PC-3 (cell line): Measurements from ENCODE around the gene AMH. TPM values are rescaled to one million over a fixed set of nuclear protein-coding genes. Genes with fewer than 3 reads are reported as not detected.

Source experiments
- ATAC-seq: fragments of 200-7000 bp; cut with Tn5 transposase; 2 replicates; pipeline ENCODE4 v1.9.1; 2020; ENCODE audit warnings: mild to moderate bottlenecking, moderate library complexity
- BruUV-seq: library from RNA; stranded (reverse); fragments of 400-500 nt; replicated peaks from 2 replicates; lab custom pipeline; 2021; lab: Mats Ljungman, UMichigan
- CTCF ChIA-PET: fragments of 300-600 bp; sonication (Branson Sonifier 250); formaldehyde crosslinking; loops from one replicate; lab custom pipeline; 2022; ENCODE audit warnings: antibody characterized with exemption; lab: Charles Lee
- POLR2A ChIA-PET: fragments of 300-600 bp; sonication (Branson Sonifier 250); formaldehyde crosslinking; loops from one replicate; lab custom pipeline; 2022; ENCODE audit warnings: antibody characterized with exemption; ENCODE audit not compliant: unreplicated experiment; lab: Charles Lee
- DNase-seq: peaks from one replicate; pipeline ENCODE4 v3.0.0-alpha.2; 2015
- H2AFZ ChIP-seq: fragments of 300-600 bp; sonication (generic); 2 replicates; pipeline ENCODE4 v1.6.0; 2016; ENCODE audit warnings: antibody characterized with exemption, low read length
- H3F3A ChIP-seq: fragments of 300-600 bp; sonication (generic); one replicate; pipeline ENCODE4 v1.6.0; 2017; ENCODE audit warnings: antibody characterized with exemption, low read length, control low read depth, mild to moderate bottlenecking; ENCODE audit not compliant: unreplicated experiment
- H3K27ac ChIP-seq: fragments of 300-600 bp; sonication (generic); 2 replicates; pipeline ENCODE4 v1.5.1; 2016; ENCODE audit warnings: mild to moderate bottlenecking, low read length
- H3K27me3 ChIP-seq: fragments of 300-600 bp; sonication (generic); 2 replicates; pipeline ENCODE4 v1.6.1; 2016; ENCODE audit warnings: low read length, mixed read lengths
- H3K36me3 ChIP-seq: fragments of 300-600 bp; sonication (generic); 2 replicates; pipeline ENCODE4 v1.6.1; 2016; ENCODE audit warnings: low read depth, mixed run types, low read length, mixed read lengths
- H3K4me1 ChIP-seq: fragments of 300-600 bp; sonication (generic); 2 replicates; pipeline ENCODE4 v1.5.1; 2016; ENCODE audit warnings: low read length; ENCODE audit not compliant: insufficient read depth
- H3K4me2 ChIP-seq: fragments of 300-600 bp; sonication (generic); 2 replicates; pipeline ENCODE4 v1.6.0; 2016; ENCODE audit warnings: low read length
- H3K4me3 ChIP-seq: fragments of 300-600 bp; sonication (generic); 2 replicates; pipeline ENCODE4 v1.5.1; 2016; ENCODE audit warnings: mild to moderate bottlenecking, low read length, mixed read lengths
- H3K79me2 ChIP-seq: fragments of 300-600 bp; sonication (generic); 2 replicates; pipeline ENCODE4 v1.6.1; 2017; ENCODE audit warnings: low read length, mixed read lengths
- H3K9ac ChIP-seq: fragments of 300-600 bp; sonication (generic); 2 replicates; pipeline ENCODE4 v1.6.0; 2016; ENCODE audit warnings: mild to moderate bottlenecking, low read length
- H3K9me2 ChIP-seq: fragments of 300-600 bp; sonication (generic); replicated peaks from 2 replicates; pipeline ENCODE4 v1.6.1; 2016; ENCODE audit warnings: mixed run types, low read length, mixed read lengths
- H3K9me3 ChIP-seq: fragments of 300-600 bp; sonication (generic); 2 replicates; pipeline ENCODE4 v1.6.1; 2016; ENCODE audit warnings: low read length, mixed read lengths
- H4K20me1 ChIP-seq: fragments of 300-600 bp; sonication (generic); 2 replicates; pipeline ENCODE4 v1.6.1; 2016; ENCODE audit warnings: low read length, mixed read lengths
- EZH2 ChIP-seq: fragments of 300-600 bp; sonication (generic); IDR thresholded peaks from one replicate; pipeline ENCODE4 v1.6.1; 2017; ENCODE audit warnings: antibody characterized with exemption, mild to moderate bottlenecking, low read length; ENCODE audit not compliant: unreplicated experiment
- EZH2phosphoT487 ChIP-seq: fragments of 300-600 bp; sonication (generic); IDR thresholded peaks from 2 replicates; pipeline ENCODE4 v1.6.1; 2018; ENCODE audit warnings: mild to moderate bottlenecking, antibody characterized with exemption, low read length, borderline replicate concordance
- intact Hi-C: fragments of 100-400 bp; cut with micrococcal nuclease; formaldehyde crosslinking; loops from 2 replicates; pipeline ENCODE4 v1.9.0; 2023
- total RNA-seq: library from RNA; depleted of rRNA; stranded (reverse); fragments of >200 nt; gene quantifications from 2 replicates; pipeline ENCODE4 v1.2.3, GENCODE V29; 2014
- TF ChIP-seq, protein P1 (sequence below): fragments of 300-600 bp; sonication (generic); conservative IDR thresholded peaks from 2 replicates; pipeline ENCODE4 v1.5.1; 2017; ENCODE audit warnings: antibody characterized with exemption, low read depth, mild to moderate bottlenecking, low read length

The AMH gene
- total RNA-seq, 1 experiment from 2014 or later, result 6.0 TPM

DNA sequence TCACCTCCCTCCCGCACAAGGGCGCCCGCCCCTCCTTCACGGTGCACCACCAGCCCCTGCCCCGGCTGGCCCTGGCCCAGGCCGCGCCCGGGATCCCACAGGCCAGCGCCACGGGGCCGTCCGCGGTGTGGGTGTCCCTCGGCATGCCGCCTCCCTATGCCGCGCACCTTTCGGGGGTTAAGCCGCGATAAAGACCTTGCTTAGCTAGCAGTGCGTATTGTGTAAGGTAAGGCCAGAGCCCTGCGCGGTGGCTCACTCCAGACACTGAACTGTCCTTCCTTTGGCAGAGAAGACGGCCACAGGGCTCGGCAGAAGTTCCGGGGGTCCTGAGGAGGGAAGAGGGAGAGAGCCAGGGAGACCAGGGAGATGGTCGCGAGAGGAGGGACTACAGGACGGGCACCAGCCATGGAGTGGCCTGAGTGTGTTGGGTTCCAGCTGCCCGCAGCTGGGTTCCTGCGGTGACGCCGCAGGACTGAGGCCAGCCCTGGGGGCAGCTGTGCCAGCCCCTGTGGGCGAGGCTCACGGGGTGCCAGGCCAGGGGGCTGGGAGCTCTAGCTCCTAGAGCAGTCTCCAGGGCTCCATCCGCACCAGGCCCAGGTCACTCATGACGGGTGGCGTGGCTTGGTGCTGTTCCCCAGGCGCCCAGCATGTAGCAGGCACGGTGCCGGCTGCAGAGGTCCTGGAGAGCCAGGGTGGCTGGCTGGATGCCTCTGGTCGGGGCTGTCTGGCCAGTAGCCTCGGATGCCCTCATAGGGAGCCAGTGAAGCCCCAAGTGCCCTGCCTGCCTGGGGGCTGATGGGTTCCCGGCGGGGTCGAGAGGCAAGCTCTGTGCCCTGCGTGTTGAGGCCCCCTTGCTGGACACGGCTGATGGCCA is 20.7 kb upstream of the AMH start:
- no peak for ATAC-seq
- Histone ChIP-seq H3K4me2 (no peak overlapping the region), H3K27ac (no peak overlapping the region), H4K20me1 (no peaks in the 10 kb centered on the region), H3F3A (no peaks in the 10 kb centered on the region), H3K4me1 (no peaks in the 10 kb centered on the region), H3K27me3 (no peaks in the 10 kb centered on the region), H2AFZ (no peak overlapping the region), H3K9ac (no peak overlapping the region), H3K9me3 (no peaks in the 10 kb centered on the region), H3K36me3 (peaks cover 2% of the 10 kb centered on the region; the same call in 1 of the 2 replicates), H3K9me2 (no peaks in the 10 kb centered on the region), H3K79me2 (peaks cover 5% of the 10 kb centered on the region; the same call in 1 of the 2 replicates), H3K4me3 (no peak overlapping the region)
- BruUV-seq, result no TSS peak
- intact Hi-C loops, result no loop called here
- DNase-seq, result no peak
- POLR2A ChIA-PET, result no interaction called here
- TF ChIP-seq, protein P1, sequence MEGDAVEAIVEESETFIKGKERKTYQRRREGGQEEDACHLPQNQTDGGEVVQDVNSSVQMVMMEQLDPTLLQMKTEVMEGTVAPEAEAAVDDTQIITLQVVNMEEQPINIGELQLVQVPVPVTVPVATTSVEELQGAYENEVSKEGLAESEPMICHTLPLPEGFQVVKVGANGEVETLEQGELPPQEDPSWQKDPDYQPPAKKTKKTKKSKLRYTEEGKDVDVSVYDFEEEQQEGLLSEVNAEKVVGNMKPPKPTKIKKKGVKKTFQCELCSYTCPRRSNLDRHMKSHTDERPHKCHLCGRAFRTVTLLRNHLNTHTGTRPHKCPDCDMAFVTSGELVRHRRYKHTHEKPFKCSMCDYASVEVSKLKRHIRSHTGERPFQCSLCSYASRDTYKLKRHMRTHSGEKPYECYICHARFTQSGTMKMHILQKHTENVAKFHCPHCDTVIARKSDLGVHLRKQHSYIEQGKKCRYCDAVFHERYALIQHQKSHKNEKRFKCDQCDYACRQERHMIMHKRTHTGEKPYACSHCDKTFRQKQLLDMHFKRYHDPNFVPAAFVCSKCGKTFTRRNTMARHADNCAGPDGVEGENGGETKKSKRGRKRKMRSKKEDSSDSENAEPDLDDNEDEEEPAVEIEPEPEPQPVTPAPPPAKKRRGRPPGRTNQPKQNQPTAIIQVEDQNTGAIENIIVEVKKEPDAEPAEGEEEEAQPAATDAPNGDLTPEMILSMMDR, result no peak
- TF ChIP-seq EZH2phosphoT487 (no peak), EZH2 (no peak)
- CTCF ChIA-PET, result no interaction called here

DNA sequence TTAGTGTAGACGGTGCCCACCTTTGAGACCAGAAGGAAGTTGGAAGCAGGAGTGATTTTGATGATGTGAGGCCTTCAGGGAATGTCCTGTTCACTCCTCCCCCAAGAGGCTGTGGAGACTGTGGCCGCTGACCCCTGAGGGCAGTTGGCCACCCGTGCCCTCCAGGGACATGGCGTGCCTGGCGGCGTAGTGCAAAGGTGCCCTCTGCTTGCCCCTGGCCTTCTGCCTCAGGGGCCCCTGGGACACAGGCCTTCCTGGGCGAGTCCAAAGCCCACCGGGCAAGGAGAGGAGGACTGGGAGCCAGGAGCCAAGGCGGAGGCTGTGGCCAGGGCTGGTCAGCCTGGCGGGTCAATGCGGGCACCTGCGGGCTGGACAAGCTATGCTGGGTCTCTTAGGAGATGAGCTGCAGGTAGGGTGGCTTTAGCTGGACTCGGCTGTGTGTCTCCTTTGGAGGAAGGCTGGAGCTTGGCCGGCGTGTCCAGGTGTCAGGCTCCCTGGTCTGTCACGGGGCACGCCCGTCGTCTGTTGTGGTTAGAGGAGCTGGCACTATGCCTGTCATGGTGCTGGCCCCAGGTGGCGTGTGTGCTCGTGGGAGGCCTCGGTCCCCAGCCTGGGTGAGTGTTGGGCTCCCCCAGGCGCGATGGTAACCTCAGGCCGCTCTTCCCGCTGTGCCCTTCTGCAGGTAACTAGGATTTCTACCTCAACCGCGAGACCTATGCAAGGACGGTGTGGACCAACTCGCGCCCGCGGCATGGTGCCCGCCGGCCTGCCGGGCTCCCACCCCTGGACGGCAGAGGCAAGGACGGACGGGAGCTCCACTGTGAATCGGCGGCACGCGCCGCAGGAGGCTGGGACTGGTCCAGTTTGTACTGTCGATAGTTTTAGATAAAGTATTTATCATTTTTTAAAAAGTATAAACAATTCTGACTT is 19.8 kb upstream of the AMH start:
- DNase-seq (no peak), ATAC-seq (no peak)
- Histone ChIP-seq H3K79me2 (peaks cover 15% of the 10 kb centered on the region), H3K36me3 (peaks cover 7% of the 10 kb centered on the region; the same call in 1 of the 2 replicates), H4K20me1 (no peaks in the 10 kb centered on the region), H3K27ac (no peak overlapping the region), H3F3A (no peaks in the 10 kb centered on the region), H3K9ac (no peak overlapping the region), H3K9me2 (no peaks in the 10 kb centered on the region), H3K27me3 (no peaks in the 10 kb centered on the region), H3K4me1 (no peaks in the 10 kb centered on the region), H2AFZ (no peak overlapping the region), H3K4me3 (no peak overlapping the region), H3K4me2 (no peak overlapping the region), H3K9me3 (no peaks in the 10 kb centered on the region)
- TF ChIP-seq EZH2phosphoT487 (no peak), EZH2 (no peak)
- TF ChIP-seq, protein P1, result no peak
- intact Hi-C loops, result loop anchor here (10.0 kb wide), 1 partner anchor 85 kb away; no protein-coding TSS in a partner anchor
- POLR2A ChIA-PET, result no interaction called here
- BruUV-seq, result no TSS peak
- CTCF ChIA-PET, result interaction anchor here (0.8 kb wide), 1 partner anchor 73 kb away, joined by 3 read pairs; no protein-coding TSS in a partner anchor
